Activated CD4-positive, CD25-positive, alpha-beta regulatory T cell treated with anti-CD3 and anti-CD28 coated beads, Interleukin-2, amount 50 U/mL, for 24 hours (primary cell): ENCODE results near the gene MEGF10.

ENCODE experiments used
- ATAC-seq, 2 donors: fragments of 150-1000 bp; cut with Tn5 transposase; one replicate each; pipeline ENCODE4 v1.10.0; 2021; ENCODE audit warnings: mild to moderate bottlenecking in 1 of 2, moderate library complexity in 1 of 2

MEGF10 gene

GRCh38 chr5:127370631-127371030, 80.0 kb downstream of the MEGF10 start:
- no peak for ATAC-seq

- ATAC-seq = no peak
Observed at GRCh38 chr5:127373858-127374491, 83.4 kb downstream of the MEGF10 start.

GRCh38 chr5:127375124-127375523, 84.5 kb downstream of the MEGF10 start:
- ATAC-seq = no peak

- ATAC-seq = no peak
Observed at GRCh38 chr5:127375544-127376091, 85.0 kb downstream of the MEGF10 start.

- no peak for ATAC-seq
Observed at GRCh38 chr5:127377651-127378050, 87.1 kb downstream of the MEGF10 start.

- no peak for ATAC-seq
Observed at GRCh38 chr5:127385936-127386335, 95.3 kb downstream of the MEGF10 start.

GRCh38 chr5:127386557-127386956, 96.0 kb downstream of the MEGF10 start:
- no peak for ATAC-seq

- ATAC-seq = no peak
Observed at GRCh38 chr5:127389601-127390000, 99.0 kb downstream of the MEGF10 start.

- no peak for ATAC-seq
Observed at GRCh38 chr5:127392762-127393161, 102.2 kb downstream of the MEGF10 start.

GRCh38 chr5:127396490-127397155, 106.0 kb downstream of the MEGF10 start:
- no peak for ATAC-seq

GRCh38 chr5:127398508-127398907, 107.9 kb downstream of the MEGF10 start:
- no peak for ATAC-seq

- ATAC-seq = no peak
Observed at GRCh38 chr5:127399068-127399467, 108.5 kb downstream of the MEGF10 start.

GRCh38 chr5:127400539-127400938, 109.9 kb downstream of the MEGF10 start:
- ATAC-seq = no peak

- ATAC-seq = no peak
Observed at GRCh38 chr5:127400946-127401670, 110.5 kb downstream of the MEGF10 start.

GRCh38 chr5:127402361-127402760, 111.8 kb downstream of the MEGF10 start:
- ATAC-seq = no peak

- ATAC-seq = no peak
Observed at GRCh38 chr5:127404190-127404589, 113.6 kb downstream of the MEGF10 start.

- ATAC-seq = no peak
Observed at GRCh38 chr5:127406326-127407121, 115.9 kb downstream of the MEGF10 start.

- no peak for ATAC-seq
Observed at GRCh38 chr5:127409246-127409917, 118.8 kb downstream of the MEGF10 start.

GRCh38 chr5:127409921-127410675, 119.5 kb downstream of the MEGF10 start:
- no peak for ATAC-seq

GRCh38 chr5:127410959-127411358, 120.4 kb downstream of the MEGF10 start:
- no peak for ATAC-seq

GRCh38 chr5:127411381-127411780, 120.8 kb downstream of the MEGF10 start:
- no peak for ATAC-seq
